Memory B cell (primary cell): Measurements from ENCODE around the gene IL21R.
"Not testable (repeated sequence)": the region's sequence is repeated elsewhere in the genome, so short reads cannot be mapped to it uniquely, and the experiment has no call there.

Experiments
- ATAC-seq: fragments of 150-1000 bp; cut with Tn5 transposase; 2 replicates; pipeline ENCODE4 v1.10.0; 2021; ENCODE audit warnings: low read depth, mild to moderate bottlenecking, moderate library complexity
- DNase-seq, 2 donors: peaks; one replicate each; pipeline ENCODE4 v3.0.0; 2022; ENCODE audit warnings: low spot score in 2 of 2
- H3K27ac Mint-ChIP-seq: one replicate; pipeline ENCODE4 v1.8.0; 2022; ENCODE audit warnings: mild to moderate bottlenecking, moderate library complexity, mixed read lengths
- H3K27me3 Mint-ChIP-seq: one replicate; pipeline ENCODE4 v1.8.0; 2022; ENCODE audit warnings: mixed read lengths
- H3K36me3 Mint-ChIP-seq: one replicate; pipeline ENCODE4 v1.8.0; 2022; ENCODE audit warnings: mild to moderate bottlenecking, mixed read lengths
- H3K4me1 Mint-ChIP-seq: one replicate; pipeline ENCODE4 v1.8.0; 2022; ENCODE audit warnings: mixed read lengths
- H3K4me3 Mint-ChIP-seq: one replicate; pipeline ENCODE4 v1.8.0; 2022; ENCODE audit warnings: mild to moderate bottlenecking, moderate library complexity, mixed read lengths
- H3K9me3 Mint-ChIP-seq: one replicate; pipeline ENCODE4 v1.8.0; 2022; ENCODE audit warnings: mixed read lengths

The IL21R gene

GRCh38 chr16:27402569-27402963 is 592 bp downstream of the IL21R start:
- Mint-ChIP-seq H3K27me3 (peaks cover 9% of the 10 kb centered on the region), H3K27ac (peak overlapping the region; percentile 90), H3K36me3 (no peaks in the 10 kb centered on the region), H3K4me3 (peak overlapping the region; percentile 80), H3K4me1 (peaks cover 63% of the 10 kb centered on the region), H3K9me3 (peaks cover 3% of the 10 kb centered on the region)
- ATAC-seq (no peak), DNase-seq (no peak)

- H3K9me3 Mint-ChIP-seq: peaks cover 3% of the 10 kb centered on the region
- H3K27me3 Mint-ChIP-seq: peaks cover 9% of the 10 kb centered on the region
- ATAC-seq (peak; percentile 54), DNase-seq (peak; percentile 66 to 72)
- peaks cover 66% of the 10 kb centered on the region for H3K4me1 Mint-ChIP-seq
- H3K4me3 Mint-ChIP-seq: peak overlapping the region; percentile 80
- no peaks in the 10 kb centered on the region for H3K36me3 Mint-ChIP-seq
- H3K27ac Mint-ChIP-seq: peak overlapping the region; percentile 90
Measured at GRCh38 chr16:27402964-27403600, 1.1 kb downstream of the IL21R start.

GRCh38 chr16:27403601-27403992 is 1.6 kb downstream of the IL21R start:
- no peak for ATAC-seq
- Mint-ChIP-seq H3K27ac (peak overlapping the region; percentile 90), H3K4me3 (peak overlapping the region; percentile 80), H3K27me3 (peaks cover 9% of the 10 kb centered on the region), H3K4me1 (peaks cover 69% of the 10 kb centered on the region), H3K36me3 (no peaks in the 10 kb centered on the region), H3K9me3 (peaks cover 3% of the 10 kb centered on the region)
- no peak for DNase-seq

- Mint-ChIP-seq H3K27me3 (peaks cover 10% of the 10 kb centered on the region), H3K36me3 (no peaks in the 10 kb centered on the region), H3K4me3 (peak overlapping the region; percentile 39), H3K4me1 (peaks cover 66% of the 10 kb centered on the region), H3K9me3 (peaks cover 3% of the 10 kb centered on the region), H3K27ac (peak overlapping the region; percentile 90)
- DNase-seq: no peak
- ATAC-seq: no peak
Measured at GRCh38 chr16:27404163-27404823, 2.3 kb downstream of the IL21R start.

- Mint-ChIP-seq H3K4me3 (no peak overlapping the region), H3K27ac (no peak overlapping the region), H3K27me3 (peaks cover 10% of the 10 kb centered on the region), H3K9me3 (no peaks in the 10 kb centered on the region), H3K4me1 (peaks cover 58% of the 10 kb centered on the region), H3K36me3 (no peaks in the 10 kb centered on the region)
- ATAC-seq: no peak
- no peak for DNase-seq
Measured at GRCh38 chr16:27405546-27406451, 3.8 kb downstream of the IL21R start.

GRCh38 chr16:27406511-27407128 is 4.6 kb downstream of the IL21R start:
- no peaks in the 10 kb centered on the region for H3K36me3 Mint-ChIP-seq
- no peaks in the 10 kb centered on the region for H3K9me3 Mint-ChIP-seq

DNA sequence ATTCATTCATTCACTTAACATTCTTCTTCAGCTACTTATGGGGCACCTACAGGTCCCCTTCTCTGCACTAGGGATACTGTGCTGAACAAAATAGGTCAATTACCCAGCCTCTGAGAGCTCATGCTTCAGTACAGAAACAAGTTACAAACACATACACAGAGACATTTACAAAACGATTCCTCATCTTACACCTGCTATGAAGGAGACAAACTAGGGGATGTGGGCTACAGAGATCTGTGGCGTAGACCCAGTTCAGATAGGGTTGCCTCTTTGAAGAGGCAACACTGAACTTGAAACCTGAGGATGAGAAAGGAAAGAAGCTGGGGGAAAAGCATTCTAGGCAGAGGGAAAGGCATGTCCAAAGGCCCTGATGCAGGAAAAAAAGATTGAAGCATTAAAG is 5.2 kb downstream of the IL21R start:
- H3K27me3 Mint-ChIP-seq: peaks cover 12% of the 10 kb centered on the region
- ATAC-seq (no peak), DNase-seq (no peak)
- H3K9me3 Mint-ChIP-seq: peaks cover 2% of the 10 kb centered on the region
- no peak overlapping the region for H3K4me3 Mint-ChIP-seq
- no peaks in the 10 kb centered on the region for H3K36me3 Mint-ChIP-seq
- peaks cover 46% of the 10 kb centered on the region for H3K4me1 Mint-ChIP-seq
- H3K27ac Mint-ChIP-seq: no peak overlapping the region

More at GRCh38 chr16:27406511-27407128, 4.6 kb downstream of the IL21R start:
- ATAC-seq (no peak), DNase-seq (no peak)
- Mint-ChIP-seq H3K4me1 (peaks cover 50% of the 10 kb centered on the region), H3K4me3 (no peak overlapping the region), H3K27me3 (peaks cover 10% of the 10 kb centered on the region), H3K27ac (no peak overlapping the region)

- no peak overlapping the region for H3K27ac Mint-ChIP-seq
- peaks cover 36% of the 10 kb centered on the region for H3K4me1 Mint-ChIP-seq
- peaks cover 12% of the 10 kb centered on the region for H3K27me3 Mint-ChIP-seq
- peaks cover 4% of the 10 kb centered on the region for H3K9me3 Mint-ChIP-seq
- no peak for ATAC-seq
- H3K4me3 Mint-ChIP-seq: no peak overlapping the region
- no peak for DNase-seq
- H3K36me3 Mint-ChIP-seq: no peaks in the 10 kb centered on the region
Measured at GRCh38 chr16:27408012-27408601, 6.1 kb downstream of the IL21R start.

- peaks cover 12% of the 10 kb centered on the region for H3K27me3 Mint-ChIP-seq
- peaks cover 6% of the 10 kb centered on the region for H3K9me3 Mint-ChIP-seq
- H3K4me3 Mint-ChIP-seq: no peak overlapping the region
- H3K4me1 Mint-ChIP-seq: peaks cover 34% of the 10 kb centered on the region
- DNase-seq (no peak), ATAC-seq (peak; percentile 48)
- peaks cover 2% of the 10 kb centered on the region for H3K36me3 Mint-ChIP-seq
- no peak overlapping the region for H3K27ac Mint-ChIP-seq
Measured at GRCh38 chr16:27408602-27409031, 6.6 kb downstream of the IL21R start.

DNA sequence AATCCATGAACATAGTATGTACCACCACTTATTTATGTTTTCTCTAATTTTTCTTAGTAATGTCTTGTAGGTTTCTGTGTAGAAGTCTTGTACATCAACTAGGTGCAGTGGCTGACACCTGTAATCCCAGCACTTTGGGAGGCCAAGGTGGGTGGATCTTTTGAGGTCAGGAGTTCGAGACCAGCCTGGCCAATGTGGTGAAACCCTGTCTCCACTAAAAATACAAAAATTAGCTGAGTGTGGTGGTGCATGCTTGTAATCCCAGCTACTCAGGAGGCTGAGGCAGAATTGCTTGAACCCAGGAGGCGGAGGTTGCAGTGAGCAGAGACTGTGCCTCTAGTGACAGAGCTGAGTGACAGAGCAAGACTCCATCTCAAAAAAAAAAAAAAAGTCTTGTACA is 8.0 kb downstream of the IL21R start:
- H3K27ac Mint-ChIP-seq, H3K36me3 Mint-ChIP-seq, H3K9me3 Mint-ChIP-seq, H3K4me3 Mint-ChIP-seq, DNase-seq, H3K27me3 Mint-ChIP-seq, ATAC-seq: not testable (repeated sequence)
- H3K4me1 Mint-ChIP-seq: peaks cover 27% of the 10 kb centered on the region

DNA sequence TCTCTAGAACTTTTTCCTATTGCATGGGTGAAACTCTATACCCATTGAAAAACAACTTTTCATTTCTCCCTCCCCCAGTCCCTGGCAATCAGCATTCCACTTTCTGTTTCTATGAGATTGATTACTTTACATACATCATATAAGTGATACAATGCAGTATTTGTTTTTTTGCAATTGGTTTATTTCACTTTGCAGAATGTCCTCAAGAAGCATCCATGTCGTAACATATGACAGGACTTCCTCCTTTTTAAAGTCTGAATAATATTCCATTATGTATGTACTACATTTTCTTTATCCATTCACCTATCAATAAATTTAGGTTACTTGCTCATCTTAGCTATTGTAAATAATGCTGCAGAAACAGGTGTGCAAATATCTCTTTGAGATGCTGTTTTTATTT is 8.8 kb downstream of the IL21R start:
- Mint-ChIP-seq H3K36me3 (peaks cover 4% of the 10 kb centered on the region), H3K27ac (no peak overlapping the region)

DNA sequence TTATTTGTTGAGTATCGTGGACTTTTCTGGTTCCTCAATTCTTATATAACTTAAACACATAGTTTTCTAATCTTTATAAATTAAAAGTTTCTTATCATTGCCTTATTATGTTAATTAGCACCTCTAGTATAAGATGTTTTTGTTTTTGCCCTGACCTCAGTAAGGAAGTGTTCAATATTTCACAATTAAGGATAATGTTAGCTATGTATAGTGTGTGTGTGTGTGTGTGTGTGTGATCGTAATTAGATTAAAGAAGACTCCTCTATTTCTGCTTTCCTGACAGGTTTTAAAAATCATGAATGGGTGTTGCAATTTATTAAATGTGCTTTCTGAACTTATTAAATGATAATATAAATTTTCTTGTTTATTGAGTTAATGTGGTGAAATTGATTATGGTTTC is 12.0 kb downstream of the IL21R start:
- H3K27me3 Mint-ChIP-seq: peaks cover 2% of the 10 kb centered on the region
- peaks cover 6% of the 10 kb centered on the region for H3K36me3 Mint-ChIP-seq
- peaks cover 6% of the 10 kb centered on the region for H3K9me3 Mint-ChIP-seq
- DNase-seq: no peak
- no peak for ATAC-seq
- H3K4me1 Mint-ChIP-seq: peaks cover 5% of the 10 kb centered on the region
- no peak overlapping the region for H3K4me3 Mint-ChIP-seq
- H3K27ac Mint-ChIP-seq: no peak overlapping the region

More for the DNA sequence above, 8.8 kb downstream of the IL21R start:
- DNase-seq: no peak
- ATAC-seq: no peak
- Mint-ChIP-seq H3K9me3 (peaks cover 6% of the 10 kb centered on the region), H3K4me1 (peaks cover 27% of the 10 kb centered on the region), H3K27me3 (peaks cover 9% of the 10 kb centered on the region), H3K4me3 (no peak overlapping the region)

DNA sequence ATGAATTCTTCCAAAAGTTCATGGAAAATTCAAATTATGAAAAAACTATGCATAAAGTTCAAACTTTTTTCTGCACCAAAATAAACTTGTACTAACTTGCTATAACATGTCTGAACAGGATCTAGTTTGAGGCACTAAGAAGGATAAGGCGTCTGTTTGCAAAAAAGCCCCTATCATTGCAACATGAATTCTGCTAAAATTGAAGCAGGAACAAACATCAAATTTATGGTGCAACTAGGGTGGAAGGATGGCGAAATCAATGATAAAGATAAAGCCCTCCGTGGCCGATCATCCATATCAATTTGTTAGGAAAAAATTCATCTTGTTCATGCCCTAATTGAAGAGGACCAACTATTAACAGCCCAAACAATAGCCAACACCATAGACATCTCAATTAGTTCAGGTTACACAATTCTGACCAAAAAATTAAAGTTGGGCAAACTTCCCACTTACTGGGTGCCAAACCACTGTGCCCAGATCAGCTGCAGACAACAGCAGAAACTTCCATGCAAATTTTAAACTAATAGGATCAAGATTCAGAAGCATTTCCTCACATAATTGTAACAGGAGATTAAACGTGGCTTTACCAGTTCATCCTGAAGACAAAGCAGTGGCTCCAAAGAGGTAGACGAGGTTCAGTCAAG is 12.9 kb downstream of the IL21R start:
- DNase-seq (no peak), ATAC-seq (no peak)
- Mint-ChIP-seq H3K9me3 (peaks cover 7% of the 10 kb centered on the region), H3K4me1 (peaks cover 5% of the 10 kb centered on the region), H3K27ac (no peak overlapping the region), H3K36me3 (peaks cover 7% of the 10 kb centered on the region), H3K27me3 (peaks cover 2% of the 10 kb centered on the region), H3K4me3 (no peak overlapping the region)
